ENCODE measurements around the gene TMEM255A. TPM values are rescaled to one million over a fixed set of nuclear protein-coding genes. Genes with fewer than 3 reads are reported as not detected.
A peak's percentile ranks its signal among the peaks of the same experiment; 100 is the strongest.

Gene TMEM255A
- total and polyA plus RNA-seq, 2 donors (not counting 1 experiment from before 2014, with no cell fraction given) = 0.06 to 0.25 TPM

DNA sequence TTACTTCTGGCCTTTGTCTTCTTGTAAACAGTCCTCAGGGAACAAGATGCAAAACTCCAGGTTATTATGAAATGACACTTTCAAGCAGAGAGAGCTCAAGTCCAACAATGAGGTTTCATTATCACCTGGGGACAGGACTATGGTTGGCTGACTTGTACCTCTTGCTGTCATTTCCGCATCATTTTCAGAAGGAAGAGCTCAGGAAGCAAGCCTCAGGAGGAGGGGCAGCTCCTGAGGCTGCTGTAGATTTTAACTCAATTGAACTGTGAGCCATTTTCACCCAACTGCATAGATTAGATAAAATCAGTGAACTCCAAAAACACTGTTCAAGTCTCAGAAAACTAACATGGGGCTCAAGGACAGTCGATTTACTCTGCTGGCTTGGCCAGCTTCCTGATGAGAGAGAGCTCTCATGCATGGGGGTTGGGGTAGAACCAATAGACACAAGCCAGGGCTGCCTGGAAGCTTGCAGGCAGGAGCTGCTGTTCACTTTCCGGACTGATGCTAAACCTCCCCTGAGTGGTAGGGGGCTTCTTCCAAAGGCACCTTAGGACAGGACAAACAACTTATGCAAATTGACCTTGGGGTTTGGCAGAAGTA, 23.6 kb downstream of the TMEM255A start:
- no peaks in the 10 kb centered on the region for H3K27me3 ChIP-seq (replicated peaks in 1 of 4; ENCODE audit: control extremely low read depth in 1 of 4, control insufficient read depth in 3 of 4, insufficient read depth in 4 of 4, low read length in 3 of 4)
- intact Hi-C loops (cut with micrococcal nuclease) = loop anchor here (5.0 kb wide), 1 partner anchor 35 kb away; the partner anchor contains the start of gene ZBTB33
- H3K9me3 ChIP-seq (ENCODE audit: control extremely low read depth in 1 of 3, control insufficient read depth in 2 of 3, insufficient read depth in 1 of 3, low read length in 2 of 3) = no peaks in the 10 kb centered on the region
- Mint-ChIP-seq H3K4me3 (no peak overlapping the region), H3K4me1 (peaks cover 17% of the 10 kb centered on the region), H3K27me3 (no peaks in the 10 kb centered on the region), H3K9me3 (ENCODE audit: insufficient read depth) (no peaks in the 10 kb centered on the region), H3K27ac (no peak overlapping the region)
- no peaks in the 10 kb centered on the region for H3K36me3 ChIP-seq (replicated peaks in 1 of 2; ENCODE audit: control extremely low read depth in 1 of 2, control insufficient read depth in 1 of 2, extremely low read depth in 1 of 2, insufficient read depth in 2 of 2, low read length in 1 of 2)
- no peak overlapping the region for H3K4me2 ChIP-seq (replicated peaks; ENCODE audit: low read depth, low read length, poor library complexity, severe bottlenecking)
- no peak overlapping the region for H3K27ac ChIP-seq (ENCODE audit: low read length in 2 of 2)
- ATAC-seq (ENCODE audit: low read depth) (no peak), DNase-seq (no peak)
- no peak overlapping the region for H3K4me3 ChIP-seq (ENCODE audit: control extremely low read depth in 1 of 5, extremely low read depth in 1 of 5, insufficient read depth in 1 of 5, low read depth in 2 of 5, low read length in 4 of 5)
- no peaks in the 10 kb centered on the region for H4K20me1 ChIP-seq (ENCODE audit: control insufficient read depth, insufficient read depth, low read length, poor library complexity, severe bottlenecking)
- no peak overlapping the region for H2AFZ ChIP-seq (ENCODE audit: insufficient read depth, low read depth, low read length, poor library complexity, severe bottlenecking)
- TF ChIP-seq EZH2 (IDR thresholded peaks at IDR 0.05; ENCODE audit: borderline replicate concordance, insufficient read depth, low read depth, low read length, poor library complexity, severe bottlenecking) = no peak
- no peak for TF ChIP-seq CTCF (IDR thresholded peaks at IDR 0.05)
- no peak overlapping the region for H3K9ac ChIP-seq (ENCODE audit: low read length)
- H3K4me1 ChIP-seq (ENCODE audit: control insufficient read depth in 2 of 2, insufficient read depth in 2 of 2, low read length in 2 of 2) = peaks cover 7 to 17% of the 10 kb centered on the region in 2 donors
- 72% methylated on average over 2 of the region's 3 CpGs for WGBS (ENCODE audit: insufficient coverage)
- POLR2A ChIA-PET = no interaction called here
- CTCF ChIA-PET = interaction anchor here (0.5 to 1.4 kb wide), 2 partner anchors 18 to 167 kb away, joined by 3 read pairs; no protein-coding TSS in a partner anchor
- H3K79me2 ChIP-seq (ENCODE audit: control insufficient read depth, insufficient read depth, low read length) = no peaks in the 10 kb centered on the region

DNA sequence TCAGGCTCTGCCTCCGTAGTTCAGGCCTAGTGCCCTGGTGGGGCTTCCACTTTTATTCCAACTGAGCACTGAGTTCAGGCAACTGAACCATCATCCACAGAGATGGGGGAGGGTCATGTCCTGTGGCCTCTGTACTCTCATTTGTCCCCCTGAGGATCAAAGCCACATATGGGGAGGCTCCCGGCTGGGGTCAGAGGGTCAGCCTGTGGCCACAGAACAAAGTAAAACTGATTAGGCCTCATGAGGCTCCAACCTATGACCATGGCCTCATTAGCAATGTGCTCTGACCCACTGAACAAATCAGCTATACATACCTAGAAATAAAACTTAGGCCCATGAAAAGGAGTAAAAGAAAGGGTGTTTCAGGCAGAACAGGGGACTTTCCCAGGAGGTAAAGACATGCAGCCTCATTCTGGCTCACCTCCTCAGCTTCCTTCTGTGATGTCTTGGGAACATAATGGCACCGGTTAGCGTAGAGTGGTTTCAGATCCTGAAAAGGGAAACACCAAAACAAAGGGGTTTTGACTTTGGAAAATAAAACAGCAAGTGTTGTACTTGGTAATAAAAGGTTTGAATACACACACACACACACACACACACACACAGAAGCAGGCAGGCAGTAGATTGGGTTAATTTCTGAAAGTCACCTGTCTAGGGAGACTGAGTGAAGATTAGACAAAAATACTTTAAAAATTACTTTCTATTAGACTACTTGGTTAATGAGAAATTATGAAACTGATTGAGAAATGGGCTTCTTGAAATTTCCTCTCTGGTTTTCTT, 24.3 kb downstream of the TMEM255A start:
- intact Hi-C loops (cut with micrococcal nuclease) = loop anchor here (5.0 kb wide), 1 partner anchor 35 kb away; the partner anchor contains the start of gene ZBTB33
- WGBS (ENCODE audit: insufficient coverage) = no CpG with 5 or more reads among the region's 4 CpGs
- Mint-ChIP-seq H3K27me3 (no peaks in the 10 kb centered on the region), H3K27ac (no peak overlapping the region), H3K4me1 (peaks cover 17% of the 10 kb centered on the region), H3K4me3 (no peak overlapping the region), H3K9me3 (ENCODE audit: insufficient read depth) (no peaks in the 10 kb centered on the region)
- H3K4me1 ChIP-seq (ENCODE audit: control insufficient read depth in 2 of 2, insufficient read depth in 2 of 2, low read length in 2 of 2) = peaks cover 7 to 17% of the 10 kb centered on the region in 2 donors
- H2AFZ ChIP-seq (ENCODE audit: insufficient read depth, low read depth, low read length, poor library complexity, severe bottlenecking) = no peak overlapping the region
- ATAC-seq (ENCODE audit: low read depth) = no peak
- TF ChIP-seq EZH2 (IDR thresholded peaks at IDR 0.05; ENCODE audit: borderline replicate concordance, insufficient read depth, low read depth, low read length, poor library complexity, severe bottlenecking) (no peak), CTCF (IDR thresholded peaks at IDR 0.05) (no peak)
- H3K9me3 ChIP-seq (ENCODE audit: control extremely low read depth in 1 of 3, control insufficient read depth in 2 of 3, insufficient read depth in 1 of 3, low read length in 2 of 3) = no peaks in the 10 kb centered on the region
- H3K36me3 ChIP-seq (replicated peaks in 1 of 2; ENCODE audit: control extremely low read depth in 1 of 2, control insufficient read depth in 1 of 2, extremely low read depth in 1 of 2, insufficient read depth in 2 of 2, low read length in 1 of 2) = no peaks in the 10 kb centered on the region
- no peaks in the 10 kb centered on the region for H3K27me3 ChIP-seq (replicated peaks in 1 of 4; ENCODE audit: control extremely low read depth in 1 of 4, control insufficient read depth in 3 of 4, insufficient read depth in 4 of 4, low read length in 3 of 4)
- H3K27ac ChIP-seq (ENCODE audit: low read length in 2 of 2) = no peak overlapping the region
- DNase-seq = peak; percentile 12
- H3K79me2 ChIP-seq (ENCODE audit: control insufficient read depth, insufficient read depth, low read length) = no peaks in the 10 kb centered on the region
- ChIA-PET POLR2A (no interaction called here), CTCF (interaction anchor here (1.4 kb wide), 1 partner anchor 19 kb away, joined by 3 read pairs; no protein-coding TSS in a partner anchor)
- H3K4me3 ChIP-seq (ENCODE audit: control extremely low read depth in 1 of 5, extremely low read depth in 1 of 5, insufficient read depth in 1 of 5, low read depth in 2 of 5, low read length in 4 of 5) = no peak overlapping the region
- H3K9ac ChIP-seq (ENCODE audit: low read length) = no peak overlapping the region
- no peaks in the 10 kb centered on the region for H4K20me1 ChIP-seq (ENCODE audit: control insufficient read depth, insufficient read depth, low read length, poor library complexity, severe bottlenecking)
- H3K4me2 ChIP-seq (replicated peaks; ENCODE audit: low read depth, low read length, poor library complexity, severe bottlenecking) = no peak overlapping the region
